HEK293 (cell line): Measurements from ENCODE around the gene GMPS.

ENCODE experiments used
- EGR2 ChIP-seq: fragments of 450-650 bp; formaldehyde crosslinking; IDR thresholded peaks from 2 replicates; pipeline ENCODE4 v1.5.1; 2016; ENCODE audit warnings: low read depth, missing biosample characterization, missing genetic modification characterization
- SP2 ChIP-seq: fragments of 450-650 bp; formaldehyde crosslinking; IDR thresholded peaks from 2 replicates; pipeline ENCODE4 v1.5.1; 2016; ENCODE audit warnings: missing biosample characterization, missing genetic modification characterization
- ZBTB20 ChIP-seq: fragments of 450-650 bp; formaldehyde crosslinking; IDR thresholded peaks from 2 replicates; pipeline ENCODE4 v1.5.1; 2016; ENCODE audit warnings: missing biosample characterization, missing genetic modification characterization
- ZNF121 ChIP-seq: fragments of 450-650 bp; formaldehyde crosslinking; IDR thresholded peaks from 2 replicates; pipeline ENCODE4 v1.5.1; 2016; ENCODE audit warnings: missing biosample characterization, missing genetic modification characterization
- ZNF394 ChIP-seq: fragments of 450-650 bp; formaldehyde crosslinking; IDR thresholded peaks from 2 replicates; pipeline ENCODE4 v1.5.1; 2016; ENCODE audit warnings: missing biosample characterization, missing genetic modification characterization, mild to moderate bottlenecking, moderate library complexity, borderline replicate concordance
- ZNF510 ChIP-seq: fragments of 450-650 bp; formaldehyde crosslinking; IDR thresholded peaks from 2 replicates; pipeline ENCODE4 v1.5.1; 2018; ENCODE audit warnings: mild to moderate bottlenecking, missing genetic modification characterization, missing biosample characterization; ENCODE audit not compliant: insufficient replicate concordance
- TF ChIP-seq, protein P1 (sequence below): fragments of 450-650 bp; formaldehyde crosslinking; IDR thresholded peaks from 2 replicates; pipeline ENCODE4 v1.5.1; 2016; ENCODE audit warnings: missing biosample characterization, missing genetic modification characterization

DNA sequence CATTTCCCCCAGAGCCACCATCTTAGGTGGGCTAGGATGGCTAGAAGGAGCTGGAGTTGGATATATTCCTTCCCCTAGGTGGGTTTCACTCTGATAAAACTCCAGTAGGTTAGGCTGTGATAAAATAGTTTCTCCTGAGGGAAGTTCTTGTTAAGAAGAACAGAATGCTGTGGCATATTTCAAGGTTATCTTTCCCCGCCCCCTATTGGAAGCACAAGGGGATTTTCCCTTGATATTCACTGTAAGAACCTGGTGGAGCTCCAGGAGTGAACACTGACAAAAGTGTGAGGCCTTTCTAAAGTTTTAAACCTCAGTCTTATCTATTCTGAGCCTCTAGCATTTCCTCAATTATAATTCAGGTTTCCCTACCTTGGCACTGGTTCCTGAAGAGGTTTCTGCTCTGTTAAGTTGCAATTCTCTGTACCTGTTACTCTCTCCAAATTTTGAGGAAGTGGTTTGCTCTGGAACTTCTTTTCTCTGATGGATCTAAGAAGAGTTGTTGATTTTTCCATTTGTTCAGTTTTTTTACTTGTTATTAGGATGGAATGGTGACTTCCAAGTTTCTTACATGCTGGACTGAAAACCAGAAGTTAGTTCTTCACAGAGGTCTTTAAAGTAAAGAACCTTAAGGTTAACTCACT is 113.5 kb downstream of the GMPS start:
- no peak for TF ChIP-seq EGR2 (tag by site-specific recombination)
- no peak for TF ChIP-seq ZBTB20 (tag by site-specific recombination)
- no peak for TF ChIP-seq ZNF121 (tag by site-specific recombination)
- TF ChIP-seq, protein P1, sequence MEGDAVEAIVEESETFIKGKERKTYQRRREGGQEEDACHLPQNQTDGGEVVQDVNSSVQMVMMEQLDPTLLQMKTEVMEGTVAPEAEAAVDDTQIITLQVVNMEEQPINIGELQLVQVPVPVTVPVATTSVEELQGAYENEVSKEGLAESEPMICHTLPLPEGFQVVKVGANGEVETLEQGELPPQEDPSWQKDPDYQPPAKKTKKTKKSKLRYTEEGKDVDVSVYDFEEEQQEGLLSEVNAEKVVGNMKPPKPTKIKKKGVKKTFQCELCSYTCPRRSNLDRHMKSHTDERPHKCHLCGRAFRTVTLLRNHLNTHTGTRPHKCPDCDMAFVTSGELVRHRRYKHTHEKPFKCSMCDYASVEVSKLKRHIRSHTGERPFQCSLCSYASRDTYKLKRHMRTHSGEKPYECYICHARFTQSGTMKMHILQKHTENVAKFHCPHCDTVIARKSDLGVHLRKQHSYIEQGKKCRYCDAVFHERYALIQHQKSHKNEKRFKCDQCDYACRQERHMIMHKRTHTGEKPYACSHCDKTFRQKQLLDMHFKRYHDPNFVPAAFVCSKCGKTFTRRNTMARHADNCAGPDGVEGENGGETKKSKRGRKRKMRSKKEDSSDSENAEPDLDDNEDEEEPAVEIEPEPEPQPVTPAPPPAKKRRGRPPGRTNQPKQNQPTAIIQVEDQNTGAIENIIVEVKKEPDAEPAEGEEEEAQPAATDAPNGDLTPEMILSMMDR (tag by site-specific recombination), result no peak
- TF ChIP-seq ZNF510 (tag by site-specific recombination), result no peak
- no peak for TF ChIP-seq ZNF394
- TF ChIP-seq SP2, result no peak
